ENCODE results near the gene MRPL1.
"Not testable (repeated sequence)": the region's sequence is repeated elsewhere in the genome, so short reads cannot be mapped to it uniquely, and the experiment has no call there.

MRPL1 gene

GRCh38 chr4:77960367-77960766 lies 97.7 kb downstream of the MRPL1 start:
- DNase-seq (ENCODE audit: low read depth): no peak
- no peak for TF ChIP-seq CTCF (IDR thresholded peaks at IDR 0.05; ENCODE audit: control insufficient read depth, insufficient read depth, low read depth, low read length, missing control alignments)
- no peak overlapping the region for H3K4me3 ChIP-seq (ENCODE audit: control insufficient read depth, low read depth, low read length)

- DNase-seq (ENCODE audit: low read depth): no peak
- no peak overlapping the region for H3K4me3 ChIP-seq (ENCODE audit: control insufficient read depth, low read depth, low read length)
- no peak for TF ChIP-seq CTCF (IDR thresholded peaks at IDR 0.05; ENCODE audit: control insufficient read depth, insufficient read depth, low read depth, low read length, missing control alignments)
Measured at GRCh38 chr4:77963004-77963403, 100.4 kb downstream of the MRPL1 start.

GRCh38 chr4:77973657-77974056 lies 111.0 kb downstream of the MRPL1 start:
- not testable (repeated sequence) for DNase-seq (ENCODE audit: low read depth); H3K4me3 ChIP-seq (ENCODE audit: control insufficient read depth, low read depth, low read length)

GRCh38 chr4:77982900-77983540 lies 120.4 kb downstream of the MRPL1 start:
- H3K4me3 ChIP-seq (ENCODE audit: control insufficient read depth, low read depth, low read length); DNase-seq (ENCODE audit: low read depth): not testable (repeated sequence)

- DNase-seq (ENCODE audit: low read depth); H3K4me3 ChIP-seq (ENCODE audit: control insufficient read depth, low read depth, low read length): not testable (repeated sequence)
Measured at GRCh38 chr4:77983612-77984311, 121.1 kb downstream of the MRPL1 start.

GRCh38 chr4:77989968-77990367 lies 127.3 kb downstream of the MRPL1 start:
- no peak for TF ChIP-seq CTCF (IDR thresholded peaks at IDR 0.05; ENCODE audit: control insufficient read depth, insufficient read depth, low read depth, low read length, missing control alignments)

GRCh38 chr4:77990456-77990855 lies 127.8 kb downstream of the MRPL1 start:
- TF ChIP-seq CTCF (IDR thresholded peaks at IDR 0.05; ENCODE audit: control insufficient read depth, insufficient read depth, low read depth, low read length, missing control alignments): no peak
- no peak overlapping the region for H3K4me3 ChIP-seq (ENCODE audit: control insufficient read depth, low read depth, low read length)
- no peak for DNase-seq (ENCODE audit: low read depth)

More at GRCh38 chr4:77989968-77990367, 127.3 kb downstream of the MRPL1 start:
- DNase-seq (ENCODE audit: low read depth): no peak
- no peak overlapping the region for H3K4me3 ChIP-seq (ENCODE audit: control insufficient read depth, low read depth, low read length)

GRCh38 chr4:77990904-77991358 lies 128.3 kb downstream of the MRPL1 start:
- no peak for TF ChIP-seq CTCF (IDR thresholded peaks at IDR 0.05; ENCODE audit: control insufficient read depth, insufficient read depth, low read depth, low read length, missing control alignments)
- no peak overlapping the region for H3K4me3 ChIP-seq (ENCODE audit: control insufficient read depth, low read depth, low read length)
- no peak for DNase-seq (ENCODE audit: low read depth)
